ENCODE results near the gene IL17RC.

- TF ChIP-seq CTCF (IDR thresholded peaks at IDR 0.05) (no peak), POLR2AphosphoS5 (IDR thresholded peaks at IDR 0.05) (no peak), EP300 (IDR thresholded peaks at IDR 0.05) (no peak)
Observed at GRCh38 chr3:9980251-9980650, 63.4 kb downstream of the IL17RC start.
